GM21515 (cell line): ENCODE results near the gene PSME4.
"Not testable (repeated sequence)": the region's sequence is repeated elsewhere in the genome, so short reads cannot be mapped to it uniquely, and the experiment has no call there.

ENCODE experiments used
- ATAC-seq: cut with Tn5 transposase; IDR thresholded peaks from one replicate; pipeline ENCODE4 v1.9.1; 2021; ENCODE audit not compliant: unreplicated experiment

Gene PSME4

GRCh38 chr2:53848062-53848461 is 122.7 kb downstream of the PSME4 start:
- no peak for ATAC-seq

- ATAC-seq = no peak
Measured at GRCh38 chr2:53843595-53843994, 127.2 kb downstream of the PSME4 start.

GRCh38 chr2:53842891-53843290 is 127.9 kb downstream of the PSME4 start:
- no peak for ATAC-seq

GRCh38 chr2:53841651-53842050 is 129.1 kb downstream of the PSME4 start:
- not testable (repeated sequence) for ATAC-seq

GRCh38 chr2:53840580-53840979 is 130.2 kb downstream of the PSME4 start:
- ATAC-seq = no peak

GRCh38 chr2:53829980-53830290 is 140.9 kb downstream of the PSME4 start:
- ATAC-seq = not testable (repeated sequence)

GRCh38 chr2:53829273-53829979 is 141.4 kb downstream of the PSME4 start:
- no peak for ATAC-seq

GRCh38 chr2:53828331-53828730 is 142.5 kb downstream of the PSME4 start:
- no peak for ATAC-seq

- ATAC-seq = no peak
Measured at GRCh38 chr2:53827398-53828175, 143.2 kb downstream of the PSME4 start.

- no peak for ATAC-seq
Measured at GRCh38 chr2:53826587-53827397, 144.0 kb downstream of the PSME4 start.

- ATAC-seq = no peak
Measured at GRCh38 chr2:53826030-53826410, 144.8 kb downstream of the PSME4 start.

- ATAC-seq = not testable (repeated sequence)
Measured at GRCh38 chr2:53823639-53824038, 147.2 kb downstream of the PSME4 start.

- no peak for ATAC-seq
Measured at GRCh38 chr2:53821810-53822209, 149.0 kb downstream of the PSME4 start.

- ATAC-seq = no peak
Measured at GRCh38 chr2:53820711-53821110, 150.1 kb downstream of the PSME4 start.

- no peak for ATAC-seq
Measured at GRCh38 chr2:53820048-53820447, 150.7 kb downstream of the PSME4 start.

GRCh38 chr2:53819634-53820033 is 151.2 kb downstream of the PSME4 start:
- ATAC-seq = no peak

GRCh38 chr2:53818854-53819435 is 151.8 kb downstream of the PSME4 start:
- no peak for ATAC-seq
